GM19438 (cell line): ENCODE results near the gene ADGRG2.

Source experiments
- ATAC-seq: cut with Tn5 transposase; IDR thresholded peaks from one replicate; pipeline ENCODE4 v1.9.1; 2021; ENCODE audit warnings: low read depth; ENCODE audit not compliant: unreplicated experiment

Gene ADGRG2

DNA sequence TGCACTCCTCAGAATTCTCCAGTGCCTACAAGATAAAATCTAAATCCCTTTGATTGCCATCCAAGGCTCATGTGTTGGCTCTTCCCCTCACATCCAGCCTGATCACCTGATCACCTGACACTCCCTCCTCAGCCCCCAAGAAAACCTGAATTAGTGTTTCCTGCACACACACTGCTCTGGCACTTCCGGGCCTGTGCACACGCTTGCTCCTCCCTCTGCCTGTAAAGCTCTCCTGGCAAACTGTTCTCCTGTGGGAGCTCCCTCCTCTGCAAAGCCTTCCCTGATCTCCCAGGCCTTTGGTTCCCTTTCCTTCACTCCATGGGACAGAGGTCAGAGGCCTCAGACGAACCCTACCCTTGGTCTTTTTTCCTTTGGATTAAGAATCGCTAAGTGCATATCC, 158.2 kb downstream of the ADGRG2 start:
- ATAC-seq, result no peak

DNA sequence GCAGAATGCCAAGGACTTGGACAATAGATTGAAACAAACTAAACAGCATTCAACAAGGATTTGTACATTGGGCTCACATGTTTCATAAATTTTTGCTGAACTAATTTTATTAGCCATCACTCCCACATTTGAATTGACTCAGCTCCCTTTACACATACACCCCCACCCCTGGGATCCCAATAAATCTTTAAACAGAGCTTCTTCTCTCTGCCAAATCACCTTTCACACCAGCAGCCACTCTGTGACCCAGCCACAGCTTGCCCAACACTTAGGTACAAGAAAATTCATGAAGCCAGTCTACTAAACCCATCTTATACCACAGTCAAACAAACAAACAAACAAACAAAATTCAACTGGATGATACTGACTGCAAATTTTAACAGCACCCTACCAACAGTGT, 159.9 kb downstream of the ADGRG2 start:
- no peak for ATAC-seq

DNA sequence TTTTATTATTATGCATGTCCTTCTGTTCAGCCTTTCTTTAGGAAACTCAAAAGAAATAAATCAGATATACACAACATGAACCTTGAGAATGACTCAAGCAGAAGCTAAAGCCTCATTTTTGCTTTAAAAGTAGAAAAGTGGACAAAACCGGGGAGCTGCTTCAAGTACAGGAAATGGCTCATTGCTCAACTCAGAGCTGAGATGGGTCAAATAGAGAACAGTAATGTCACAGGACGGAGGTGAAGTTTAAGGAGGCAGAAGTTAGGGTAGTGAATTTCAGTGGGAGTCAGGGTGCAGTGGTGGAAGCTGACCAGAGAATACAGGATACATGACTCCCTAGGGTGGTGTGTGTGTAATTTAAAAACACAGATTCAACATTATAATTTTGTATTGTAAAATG, 160.6 kb downstream of the ADGRG2 start:
- ATAC-seq, result no peak

DNA sequence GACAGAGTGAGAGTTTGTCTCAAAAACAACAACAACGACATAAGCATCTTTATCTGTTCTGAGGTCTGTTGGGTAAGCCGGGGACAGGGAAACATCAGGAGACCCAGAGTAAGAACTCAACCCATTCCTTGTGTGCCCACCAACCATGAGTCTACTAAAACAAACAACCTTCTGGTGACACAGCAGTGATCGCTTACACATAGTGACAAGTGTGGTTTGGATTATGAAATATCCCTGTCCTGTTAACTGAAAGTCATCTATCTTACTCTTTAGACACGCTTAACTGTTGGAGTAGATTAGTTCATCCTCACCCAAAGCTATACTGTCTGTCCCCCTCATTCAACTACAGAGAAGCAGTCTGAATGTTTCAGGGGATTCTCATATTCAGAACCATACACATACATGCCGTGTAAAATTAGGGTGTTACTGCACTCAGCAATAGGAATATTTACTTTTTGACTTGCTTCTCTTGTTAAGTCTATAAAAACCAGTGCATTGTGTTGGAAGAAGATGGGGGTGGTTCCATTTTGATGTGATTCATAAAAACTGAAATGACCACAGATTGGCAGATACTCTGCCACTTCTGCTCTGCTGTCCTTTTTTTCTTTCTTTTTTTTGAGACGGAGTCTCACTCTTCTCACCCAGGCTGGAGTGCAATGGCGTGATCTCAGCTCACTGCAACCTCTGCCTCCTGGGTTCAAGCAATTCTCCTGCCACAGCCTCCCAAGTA, 165.8 kb downstream of the ADGRG2 start:
- no peak for ATAC-seq

DNA sequence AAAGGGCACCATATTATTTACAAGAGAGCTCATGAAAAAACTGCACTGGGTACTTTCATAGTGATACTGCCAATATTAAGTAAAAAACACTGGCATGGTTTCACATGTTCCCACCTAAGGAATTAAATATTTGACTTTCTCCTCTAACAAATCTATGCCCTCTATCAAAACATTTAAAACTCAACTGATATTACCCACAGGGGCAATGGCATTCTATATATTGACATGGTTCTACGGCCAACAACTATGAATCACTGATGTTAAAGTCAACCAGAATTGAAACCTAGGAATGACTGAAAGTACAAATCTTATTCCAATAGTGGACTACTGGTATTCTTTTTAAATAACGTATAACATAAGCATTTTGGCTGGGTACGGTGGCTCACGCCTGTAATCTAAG, 166.6 kb downstream of the ADGRG2 start:
- ATAC-seq, result no peak

DNA sequence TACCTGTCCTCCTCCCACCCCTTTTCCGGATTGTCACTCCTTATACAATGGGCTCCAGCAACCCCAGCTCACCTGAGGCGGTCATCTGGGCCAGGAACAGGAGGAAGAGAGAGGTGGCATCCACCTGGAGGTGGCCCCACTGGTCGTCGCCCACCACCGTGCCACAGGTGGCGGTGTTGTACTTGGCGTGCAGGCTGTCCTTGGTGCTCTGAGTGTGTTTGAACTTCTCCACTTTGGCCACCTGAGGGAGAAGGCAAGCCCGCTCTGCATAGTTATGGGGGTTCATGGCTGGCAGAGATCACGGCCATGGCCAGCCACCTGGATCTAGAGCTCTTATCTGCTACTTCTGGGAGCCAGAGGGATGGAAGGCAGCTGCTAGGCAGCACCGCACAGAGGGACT, 171.2 kb downstream of the ADGRG2 start:
- no peak for ATAC-seq

DNA sequence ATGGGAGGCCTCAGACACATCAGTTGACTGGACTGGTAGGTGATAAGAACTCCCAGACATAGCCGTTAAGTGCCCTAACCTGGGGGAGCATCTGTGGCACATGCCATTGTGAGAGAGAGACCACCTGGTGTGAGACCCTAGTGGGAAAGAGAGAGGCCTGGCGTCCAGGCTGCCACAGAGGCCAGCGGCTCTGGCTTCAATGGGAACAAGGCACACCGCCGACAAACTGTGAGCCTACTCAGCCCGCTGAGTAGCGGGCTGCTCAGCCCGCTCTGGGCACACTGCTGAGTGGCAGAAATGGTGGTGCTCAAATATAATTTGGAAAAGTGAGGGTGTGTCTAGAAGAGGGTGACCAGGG, 172.3 kb downstream of the ADGRG2 start:
- ATAC-seq, result no peak

DNA sequence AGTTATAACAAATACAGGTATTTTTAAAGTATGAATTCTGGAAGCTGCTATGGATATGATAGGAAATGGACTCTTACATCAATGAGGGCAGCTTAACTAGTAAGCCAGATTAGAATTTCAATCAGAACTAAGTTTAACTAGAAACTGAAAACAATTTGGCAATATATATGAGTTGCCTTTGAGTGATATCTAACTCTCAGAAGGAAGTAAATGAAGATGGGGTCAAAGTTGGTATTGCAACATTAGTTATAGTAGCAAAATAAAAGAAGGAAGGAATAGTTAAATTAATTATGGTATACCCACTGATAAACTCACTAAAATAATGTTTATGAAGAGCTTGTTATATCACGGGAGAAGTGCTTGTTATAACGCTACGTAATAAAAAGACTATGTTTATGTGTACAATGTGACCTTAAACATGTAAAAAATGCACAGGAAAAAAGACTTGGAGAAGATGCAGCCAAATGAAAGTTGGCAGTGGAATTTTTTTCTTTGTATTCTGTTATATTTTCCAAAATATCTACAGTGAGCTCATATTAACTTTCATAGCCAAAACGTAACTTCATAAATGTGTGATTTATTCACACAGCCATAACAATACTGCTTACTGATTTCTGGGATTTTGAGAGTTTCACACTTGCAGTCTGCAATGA, 172.9 kb downstream of the ADGRG2 start:
- ATAC-seq, result no peak

DNA sequence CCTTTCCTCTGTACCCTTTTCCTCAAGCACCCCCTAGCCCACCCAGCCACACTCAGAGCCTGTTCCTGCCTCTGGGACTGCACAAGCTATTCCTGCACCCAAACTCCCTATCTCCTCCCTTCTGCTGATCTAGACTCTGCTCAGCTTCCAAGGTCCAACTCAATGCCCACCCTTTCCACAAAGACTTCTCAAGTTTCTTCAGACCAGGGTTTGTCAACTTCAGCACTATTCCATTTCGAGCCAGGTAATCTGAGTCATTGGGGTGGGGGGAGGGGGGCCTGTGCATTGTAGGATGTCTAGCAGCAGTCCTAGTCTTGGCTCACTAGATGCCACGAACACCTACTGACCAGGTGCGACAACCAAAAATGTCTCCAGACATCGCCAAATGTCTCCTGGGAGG, 175.7 kb downstream of the ADGRG2 start:
- ATAC-seq, result no peak

DNA sequence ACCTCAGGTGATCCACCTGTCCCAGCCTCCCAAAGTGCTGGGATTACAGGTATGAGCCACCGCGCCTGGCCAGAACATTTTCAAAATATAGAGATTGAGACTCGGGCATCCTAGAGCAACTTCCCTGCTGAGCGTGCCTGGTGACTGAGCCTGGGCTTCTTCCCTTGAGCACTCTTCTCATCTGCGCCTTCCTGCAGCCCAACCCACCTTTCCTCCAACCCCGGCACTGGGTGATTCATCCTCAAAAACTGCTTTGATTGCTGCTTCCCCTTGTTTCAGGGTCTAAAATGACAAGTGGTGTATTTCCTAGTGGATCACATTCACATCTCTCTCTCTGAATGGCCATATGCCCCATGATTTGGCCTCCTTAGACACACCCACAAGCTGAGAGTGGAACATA, 176.1 kb downstream of the ADGRG2 start:
- ATAC-seq, result no peak

DNA sequence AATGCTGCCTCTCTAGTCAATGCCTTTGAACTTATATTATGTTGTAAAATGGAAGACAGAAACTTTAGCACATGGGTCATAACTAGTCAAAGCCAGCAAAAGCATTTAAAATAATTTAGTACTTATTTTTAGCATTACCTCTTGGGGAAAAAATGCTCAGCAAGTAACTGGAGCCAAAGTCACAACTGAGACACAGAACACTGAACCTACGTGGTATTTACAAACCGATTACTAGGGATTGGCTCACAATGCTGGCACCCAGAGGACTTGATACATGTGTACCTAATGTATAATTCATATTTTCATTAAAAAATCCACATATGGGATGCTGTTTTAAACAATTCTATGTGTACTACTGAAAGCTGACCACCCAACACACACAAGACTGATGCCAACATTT, 176.8 kb downstream of the ADGRG2 start:
- no peak for ATAC-seq

DNA sequence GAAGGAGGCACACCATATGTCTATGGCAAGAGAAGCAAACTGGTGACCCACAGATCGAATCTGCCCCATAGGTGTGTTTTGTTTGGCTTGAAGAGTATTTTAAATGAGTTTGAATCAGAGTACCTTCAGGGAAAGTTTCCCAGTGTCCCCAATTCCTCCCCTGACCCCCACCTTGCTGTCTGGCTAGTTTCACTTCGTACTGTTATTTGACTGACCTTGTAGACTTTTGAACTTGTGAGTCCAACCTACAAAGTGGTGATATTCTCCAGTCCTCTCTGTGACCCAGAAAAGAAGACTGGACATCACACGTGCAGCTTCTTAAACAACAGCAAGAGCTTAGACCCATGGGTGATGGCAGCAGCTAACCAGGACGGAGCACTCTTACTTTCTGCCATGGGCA, 177.8 kb downstream of the ADGRG2 start:
- ATAC-seq, result no peak

DNA sequence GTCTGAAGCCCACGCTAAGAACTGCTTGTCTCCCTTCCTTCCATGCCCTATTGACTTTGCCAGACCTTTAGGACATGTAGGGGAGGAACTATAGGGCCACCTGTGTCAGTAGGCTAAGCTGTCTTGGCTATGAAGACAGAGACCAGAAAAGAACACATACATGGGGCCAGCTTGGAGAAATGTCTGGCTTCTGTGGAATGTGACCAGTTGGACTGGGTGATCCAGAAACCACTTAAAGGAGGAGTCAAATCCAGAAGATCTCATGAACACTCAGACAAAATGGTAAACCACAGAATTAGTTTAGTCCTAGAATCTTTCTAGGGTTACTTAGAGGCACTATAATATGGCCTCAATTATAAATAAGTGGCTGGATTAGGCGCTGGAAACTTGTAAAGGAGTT, 180.4 kb downstream of the ADGRG2 start:
- ATAC-seq, result no peak
